ENCODE data around the gene DPP9.
"Not testable (repeated sequence)": the region's sequence is repeated elsewhere in the genome, so short reads cannot be mapped to it uniquely, and the experiment has no call there.

The DPP9 gene

GRCh38 chr19:4715529-4716221 is 8.0 kb downstream of the DPP9 start:
- no peak for DNase-seq (ENCODE audit: low read depth)
- TF ChIP-seq, protein P1, sequence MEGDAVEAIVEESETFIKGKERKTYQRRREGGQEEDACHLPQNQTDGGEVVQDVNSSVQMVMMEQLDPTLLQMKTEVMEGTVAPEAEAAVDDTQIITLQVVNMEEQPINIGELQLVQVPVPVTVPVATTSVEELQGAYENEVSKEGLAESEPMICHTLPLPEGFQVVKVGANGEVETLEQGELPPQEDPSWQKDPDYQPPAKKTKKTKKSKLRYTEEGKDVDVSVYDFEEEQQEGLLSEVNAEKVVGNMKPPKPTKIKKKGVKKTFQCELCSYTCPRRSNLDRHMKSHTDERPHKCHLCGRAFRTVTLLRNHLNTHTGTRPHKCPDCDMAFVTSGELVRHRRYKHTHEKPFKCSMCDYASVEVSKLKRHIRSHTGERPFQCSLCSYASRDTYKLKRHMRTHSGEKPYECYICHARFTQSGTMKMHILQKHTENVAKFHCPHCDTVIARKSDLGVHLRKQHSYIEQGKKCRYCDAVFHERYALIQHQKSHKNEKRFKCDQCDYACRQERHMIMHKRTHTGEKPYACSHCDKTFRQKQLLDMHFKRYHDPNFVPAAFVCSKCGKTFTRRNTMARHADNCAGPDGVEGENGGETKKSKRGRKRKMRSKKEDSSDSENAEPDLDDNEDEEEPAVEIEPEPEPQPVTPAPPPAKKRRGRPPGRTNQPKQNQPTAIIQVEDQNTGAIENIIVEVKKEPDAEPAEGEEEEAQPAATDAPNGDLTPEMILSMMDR (conservative IDR thresholded peaks at IDR 0.05; ENCODE audit: low read length): no peak
- H3K4me3 ChIP-seq (ENCODE audit: low read length): no peak overlapping the region

DNA sequence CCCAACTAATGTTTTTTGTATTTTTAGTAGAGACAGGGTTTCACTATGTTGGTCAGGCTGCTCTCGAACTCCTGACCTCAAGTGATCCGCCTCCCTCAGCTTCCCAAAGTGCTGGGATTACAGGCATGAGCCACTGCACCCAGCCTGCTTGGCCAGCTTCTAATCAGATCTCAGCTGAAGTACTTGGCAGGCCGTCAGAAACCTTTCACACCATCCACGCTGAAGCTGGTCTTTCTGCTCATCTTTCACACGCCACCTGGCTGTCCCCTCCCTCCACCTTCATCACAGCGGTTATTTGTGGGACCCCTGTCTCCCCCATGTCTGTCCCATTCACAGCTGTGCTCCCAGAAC is 8.5 kb downstream of the DPP9 start:
- H3K4me3 ChIP-seq (ENCODE audit: low read length); DNase-seq (ENCODE audit: low read depth): not testable (repeated sequence)

- no peak for DNase-seq (ENCODE audit: low read depth)
- no peak overlapping the region for H3K4me3 ChIP-seq (ENCODE audit: low read length)
- TF ChIP-seq, protein P1 (conservative IDR thresholded peaks at IDR 0.05; ENCODE audit: low read length): no peak
These were observed 9.6 kb downstream of the DPP9 start for GRCh38 chr19:4714016-4714415.

DNA sequence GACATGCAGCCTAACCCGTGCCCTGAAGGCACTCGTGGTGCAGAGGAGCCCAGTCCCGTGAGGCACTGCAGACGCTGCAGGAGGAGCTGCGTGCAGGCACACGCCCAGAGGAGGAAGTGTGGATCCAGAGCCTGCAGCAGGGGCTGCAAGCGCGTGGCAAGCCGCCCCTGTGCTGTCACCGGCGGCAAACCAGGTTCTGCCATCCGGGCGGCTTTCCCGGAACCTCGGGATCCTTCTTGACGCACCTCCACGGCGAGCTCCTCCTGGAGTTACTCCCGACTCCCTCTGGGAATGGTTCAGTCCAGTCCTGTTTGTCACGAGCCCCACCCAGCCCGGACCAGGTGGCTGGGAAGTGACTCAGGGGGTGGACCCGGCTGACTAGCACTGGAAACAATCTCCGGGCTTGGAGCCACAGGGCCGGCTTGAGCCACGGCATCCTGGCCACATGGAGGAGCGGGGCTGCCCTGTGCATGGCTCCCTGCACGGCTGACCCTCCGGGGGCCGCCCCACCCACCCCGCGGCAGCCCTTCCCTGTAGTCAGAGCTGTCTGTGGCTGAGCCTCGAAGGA is 10.2 kb downstream of the DPP9 start:
- peak; percentile 95 for DNase-seq (ENCODE audit: low read depth)
- H3K4me3 ChIP-seq (ENCODE audit: low read length): peak overlapping the region; percentile 15; the same call in 1 of the 2 replicates
- TF ChIP-seq, protein P1 (conservative IDR thresholded peaks at IDR 0.05; ENCODE audit: low read length): no peak

GRCh38 chr19:4712771-4713170 is 10.9 kb downstream of the DPP9 start:
- TF ChIP-seq, protein P1 (conservative IDR thresholded peaks at IDR 0.05; ENCODE audit: low read length): no peak
- no peak for DNase-seq (ENCODE audit: low read depth)
- H3K4me3 ChIP-seq (ENCODE audit: low read length): no peak overlapping the region

DNA sequence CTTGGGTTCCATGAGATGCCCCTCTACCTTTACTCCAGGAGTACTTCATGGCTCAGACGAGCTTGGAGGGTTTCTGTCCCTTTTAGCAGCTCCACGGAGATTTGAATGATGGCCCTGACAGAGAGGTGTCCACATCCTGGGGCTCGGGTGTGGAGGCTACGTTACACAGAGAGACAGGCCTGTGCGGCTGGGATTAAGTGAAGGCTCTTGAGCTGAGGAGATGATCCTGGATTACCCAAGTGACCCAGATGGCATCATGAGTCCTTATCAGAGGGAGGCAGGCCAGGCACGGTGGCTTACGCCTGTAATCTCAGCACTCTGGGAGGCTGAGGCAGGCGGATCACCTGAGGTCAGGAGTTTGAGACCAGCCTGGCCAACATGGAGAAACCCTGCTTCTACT is 12.4 kb downstream of the DPP9 start:
- DNase-seq (ENCODE audit: low read depth): no peak
- TF ChIP-seq, protein P1 (conservative IDR thresholded peaks at IDR 0.05; ENCODE audit: low read length): no peak
- no peak overlapping the region for H3K4me3 ChIP-seq (ENCODE audit: low read length)

DNA sequence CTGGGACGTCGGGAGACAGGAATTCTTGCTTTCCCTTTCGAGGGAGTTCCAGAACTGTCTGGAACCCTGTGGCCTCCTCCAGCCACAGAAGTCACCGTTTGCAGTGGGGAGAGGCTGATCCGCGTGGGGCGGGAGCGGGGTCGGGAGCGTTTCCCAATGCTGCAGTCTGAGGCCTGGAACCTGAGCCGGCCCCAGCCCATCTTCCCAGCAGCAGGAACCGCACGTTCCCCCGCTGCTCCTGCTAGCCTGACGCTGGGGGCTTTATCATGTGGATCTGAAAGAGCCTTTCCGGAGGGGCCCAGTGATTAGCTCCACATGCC is 13.4 kb downstream of the DPP9 start:
- H3K4me3 ChIP-seq (ENCODE audit: low read length): no peak overlapping the region
- TF ChIP-seq, protein P1 (conservative IDR thresholded peaks at IDR 0.05; ENCODE audit: low read length): no peak
- no peak for DNase-seq (ENCODE audit: low read depth)
